ENCODE results near the gene TTC39C. TPM values are rescaled to one million over a fixed set of nuclear protein-coding genes. Genes with fewer than 3 reads are reported as not detected.

Gene TTC39C
- total and polyA plus RNA-seq, 2 of the 8 experiments (the other 6 are each of a cell fraction or from before 2014, with no cell fraction given) = 8.1 to 79.1 TPM

- no peak for TF ChIP-seq MAX (IDR thresholded peaks at IDR 0.05)
Measured at GRCh38 chr18:24173997-24174396, 159.4 kb downstream of the TTC39C start (continued).

All from H1 (cell line).